ENCODE measurements around the gene FUT8.

GRCh38 chr14:65369560-65369959 is 43.0 kb upstream of the FUT8 start:
- no peak for TF ChIP-seq ZNF8 (CRISPR knock-in tag; IDR thresholded peaks at IDR 0.05)
- TF ChIP-seq ZFP30 (CRISPR knock-in tag; IDR thresholded peaks at IDR 0.05), result no peak
- TF ChIP-seq ZNF70 (CRISPR knock-in tag; IDR thresholded peaks at IDR 0.05), result no peak
- TF ChIP-seq ZNF565 (CRISPR knock-in tag; conservative IDR thresholded peaks at IDR 0.05; ENCODE audit: low read depth), result no peak
- no peak for TF ChIP-seq TCF4 (CRISPR knock-in tag; IDR thresholded peaks at IDR 0.05; ENCODE audit: borderline replicate concordance)
- no peak for TF ChIP-seq ZC3H10 (CRISPR knock-in tag; IDR thresholded peaks at IDR 0.05)
- no peak for TF ChIP-seq ISL1 (CRISPR knock-in tag; IDR thresholded peaks at IDR 0.05)
- TF ChIP-seq CREB5 (CRISPR knock-in tag; IDR thresholded peaks at IDR 0.05; ENCODE audit: low read depth), result no peak
- TF ChIP-seq ZFP3 (CRISPR knock-in tag; IDR thresholded peaks at IDR 0.05), result no peak
- no peak for TF ChIP-seq PATZ1 (CRISPR knock-in tag; IDR thresholded peaks at IDR 0.05; ENCODE audit: borderline replicate concordance)
